B cell (primary cell): Measurements from ENCODE around the gene CA7.

Source experiments
- CTCF ChIP-seq: fragments of 200-600 bp; IDR thresholded peaks from one replicate; pipeline ENCODE4 v1.8.0; 2022; ENCODE audit warnings: antibody characterized with exemption, mild to moderate bottlenecking
- EZH2 ChIP-seq: IDR thresholded peaks from 2 replicates; pipeline ENCODE4 v1.6.1; 2012; ENCODE audit warnings: borderline replicate concordance, low read depth, mild to moderate bottlenecking, moderate library complexity, low read length; ENCODE audit not compliant: insufficient read depth, poor library complexity, severe bottlenecking

GRCh38 chr16:66891797-66892196, 47.6 kb downstream of the CA7 start:
- TF ChIP-seq CTCF (no peak), EZH2 (no peak)
